Loucy (cell line): ENCODE results near the gene ATOH8.

Experiments
- H2AFZ ChIP-seq: fragments of 200-600 bp; sonication (generic); 2 replicates; pipeline ENCODE4 v1.6.0; 2016; ENCODE audit warnings: antibody characterized with exemption, mild to moderate bottlenecking, low read length, moderate library complexity
- H3F3A ChIP-seq: fragments of 200-600 bp; 2 replicates; pipeline ENCODE4 v1.6.0; 2016; ENCODE audit warnings: antibody characterized with exemption, low read depth, mild to moderate bottlenecking
- H3K27me3 ChIP-seq: fragments of 200-600 bp; sonication (generic); 2 replicates; pipeline ENCODE4 v1.6.1; 2014; ENCODE audit warnings: low read length, mild to moderate bottlenecking; ENCODE audit not compliant: insufficient read depth, poor library complexity, severe bottlenecking
- H3K36me3 ChIP-seq: fragments of 200-600 bp; sonication (generic); 2 replicates; pipeline ENCODE4 v1.6.1; 2016; ENCODE audit warnings: low read length; ENCODE audit not compliant: insufficient read depth
- H3K4me1 ChIP-seq: fragments of 200-600 bp; sonication (generic); 2 replicates; pipeline ENCODE4 v1.5.1; 2014; ENCODE audit warnings: low read length, mild to moderate bottlenecking; ENCODE audit not compliant: insufficient read depth, poor library complexity, severe bottlenecking
- H3K4me2 ChIP-seq: fragments of 200-600 bp; sonication (generic); 2 replicates; pipeline ENCODE4 v1.6.0; 2014; ENCODE audit warnings: antibody characterized with exemption, low read length, low read depth, mild to moderate bottlenecking; ENCODE audit not compliant: poor library complexity, severe bottlenecking
- H3K4me3 ChIP-seq: fragments of 200-600 bp; sonication (generic); 2 replicates; pipeline ENCODE4 v1.5.1; 2014; ENCODE audit warnings: low read length, mild to moderate bottlenecking, mixed read lengths; ENCODE audit not compliant: poor library complexity, severe bottlenecking
- H3K79me2 ChIP-seq: fragments of 200-600 bp; sonication (generic); 2 replicates; pipeline ENCODE4 v1.6.1; 2014; ENCODE audit warnings: low read length; ENCODE audit not compliant: insufficient read depth
- H3K9ac ChIP-seq: fragments of 200-600 bp; sonication (generic); 2 replicates; pipeline ENCODE4 v1.6.0; 2014; ENCODE audit warnings: mild to moderate bottlenecking, low read depth, low read length, moderate library complexity; ENCODE audit not compliant: poor library complexity, severe bottlenecking
- H3K9me2 ChIP-seq: fragments of 200-600 bp; sonication (generic); replicated peaks from 2 replicates; pipeline ENCODE4 v1.6.1; 2016; ENCODE audit warnings: low read depth, low read length, mixed read lengths
- H3K9me3 ChIP-seq: fragments of 200-600 bp; sonication (generic); 2 replicates; pipeline ENCODE4 v1.6.1; 2014; ENCODE audit warnings: mild to moderate bottlenecking, antibody characterized with exemption, low read length, low read depth; ENCODE audit not compliant: insufficient read depth
- H4K20me1 ChIP-seq: fragments of 200-600 bp; sonication (generic); 2 replicates; pipeline ENCODE4 v1.6.0; 2014; ENCODE audit warnings: antibody characterized with exemption, low read length, mild to moderate bottlenecking; ENCODE audit not compliant: insufficient read depth, poor library complexity, severe bottlenecking
- EZH2phosphoT487 ChIP-seq: fragments of 200-600 bp; IDR thresholded peaks from 2 replicates; pipeline ENCODE4 v1.6.1; 2018; ENCODE audit warnings: antibody characterized with exemption, mild to moderate bottlenecking, moderate library complexity, borderline replicate concordance
- TF ChIP-seq, protein P1 (sequence below): fragments of 200-600 bp; sonication (generic); conservative IDR thresholded peaks from 2 replicates; pipeline ENCODE4 v1.5.1; 2014; ENCODE audit warnings: mild to moderate bottlenecking, antibody characterized with exemption, low read length

Gene ATOH8

DNA sequence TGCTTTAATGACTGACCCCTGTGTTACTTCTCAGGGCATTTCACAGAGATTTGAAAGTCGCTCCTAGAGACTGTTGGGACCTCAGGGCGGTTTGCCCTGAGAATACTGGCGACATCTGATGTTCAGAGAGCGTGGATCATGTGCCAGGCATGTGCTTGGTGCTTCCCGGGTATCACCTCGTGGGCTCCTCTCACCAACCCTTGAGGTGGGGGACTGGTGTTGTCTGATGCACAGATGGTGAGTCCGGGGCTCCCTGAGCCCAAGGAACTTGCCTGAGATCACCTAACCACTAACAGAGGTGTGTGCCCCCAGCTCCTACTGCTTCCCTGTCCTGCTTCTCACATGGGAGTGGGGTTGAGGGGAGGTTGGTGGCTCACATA is 16.2 kb downstream of the ATOH8 start:
- H3K36me3 ChIP-seq: no peaks in the 10 kb centered on the region
- H3K4me2 ChIP-seq: no peak overlapping the region
- no peaks in the 10 kb centered on the region for H3K9me3 ChIP-seq
- no peaks in the 10 kb centered on the region for H4K20me1 ChIP-seq
- H2AFZ ChIP-seq: no peak overlapping the region
- H3F3A ChIP-seq: no peaks in the 10 kb centered on the region
- H3K79me2 ChIP-seq: no peaks in the 10 kb centered on the region
- no peak overlapping the region for H3K4me3 ChIP-seq
- no peak overlapping the region for H3K9ac ChIP-seq
- H3K9me2 ChIP-seq: no peaks in the 10 kb centered on the region
- H3K27me3 ChIP-seq: no peaks in the 10 kb centered on the region
- H3K4me1 ChIP-seq: no peaks in the 10 kb centered on the region
- TF ChIP-seq EZH2phosphoT487: no peak
- TF ChIP-seq, protein P1, sequence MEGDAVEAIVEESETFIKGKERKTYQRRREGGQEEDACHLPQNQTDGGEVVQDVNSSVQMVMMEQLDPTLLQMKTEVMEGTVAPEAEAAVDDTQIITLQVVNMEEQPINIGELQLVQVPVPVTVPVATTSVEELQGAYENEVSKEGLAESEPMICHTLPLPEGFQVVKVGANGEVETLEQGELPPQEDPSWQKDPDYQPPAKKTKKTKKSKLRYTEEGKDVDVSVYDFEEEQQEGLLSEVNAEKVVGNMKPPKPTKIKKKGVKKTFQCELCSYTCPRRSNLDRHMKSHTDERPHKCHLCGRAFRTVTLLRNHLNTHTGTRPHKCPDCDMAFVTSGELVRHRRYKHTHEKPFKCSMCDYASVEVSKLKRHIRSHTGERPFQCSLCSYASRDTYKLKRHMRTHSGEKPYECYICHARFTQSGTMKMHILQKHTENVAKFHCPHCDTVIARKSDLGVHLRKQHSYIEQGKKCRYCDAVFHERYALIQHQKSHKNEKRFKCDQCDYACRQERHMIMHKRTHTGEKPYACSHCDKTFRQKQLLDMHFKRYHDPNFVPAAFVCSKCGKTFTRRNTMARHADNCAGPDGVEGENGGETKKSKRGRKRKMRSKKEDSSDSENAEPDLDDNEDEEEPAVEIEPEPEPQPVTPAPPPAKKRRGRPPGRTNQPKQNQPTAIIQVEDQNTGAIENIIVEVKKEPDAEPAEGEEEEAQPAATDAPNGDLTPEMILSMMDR: no peak; the same call in 1 of the 2 replicates

DNA sequence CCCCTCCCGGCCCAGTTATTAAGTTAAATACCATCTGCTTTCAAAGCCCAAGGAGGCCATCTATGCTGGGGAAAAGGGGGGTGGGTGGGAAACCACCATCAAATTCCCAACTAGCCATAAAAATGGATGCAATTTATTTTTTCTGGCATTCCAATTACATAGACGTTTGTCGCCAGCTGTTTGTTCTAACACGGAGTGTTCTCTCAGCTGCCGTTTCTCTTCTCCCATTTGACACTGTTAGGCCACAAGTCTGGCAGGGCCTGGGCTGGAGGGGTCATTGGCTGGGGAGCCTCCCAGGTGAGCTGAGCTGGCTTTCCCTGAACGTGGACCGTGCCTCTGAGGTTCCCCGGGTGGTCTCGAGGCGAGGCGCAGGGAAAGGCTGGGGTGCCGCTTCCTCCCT is 16.6 kb downstream of the ATOH8 start:
- H4K20me1 ChIP-seq: no peaks in the 10 kb centered on the region
- no peak for TF ChIP-seq EZH2phosphoT487
- TF ChIP-seq, protein P1: no peak
- H3K27me3 ChIP-seq: no peaks in the 10 kb centered on the region
- no peaks in the 10 kb centered on the region for H3F3A ChIP-seq
- no peaks in the 10 kb centered on the region for H3K4me1 ChIP-seq
- no peak overlapping the region for H2AFZ ChIP-seq
- no peaks in the 10 kb centered on the region for H3K9me3 ChIP-seq
- H3K9me2 ChIP-seq: no peaks in the 10 kb centered on the region
- H3K79me2 ChIP-seq: no peaks in the 10 kb centered on the region
- H3K4me2 ChIP-seq: no peak overlapping the region
- no peak overlapping the region for H3K9ac ChIP-seq
- H3K4me3 ChIP-seq: no peak overlapping the region
- H3K36me3 ChIP-seq: no peaks in the 10 kb centered on the region

DNA sequence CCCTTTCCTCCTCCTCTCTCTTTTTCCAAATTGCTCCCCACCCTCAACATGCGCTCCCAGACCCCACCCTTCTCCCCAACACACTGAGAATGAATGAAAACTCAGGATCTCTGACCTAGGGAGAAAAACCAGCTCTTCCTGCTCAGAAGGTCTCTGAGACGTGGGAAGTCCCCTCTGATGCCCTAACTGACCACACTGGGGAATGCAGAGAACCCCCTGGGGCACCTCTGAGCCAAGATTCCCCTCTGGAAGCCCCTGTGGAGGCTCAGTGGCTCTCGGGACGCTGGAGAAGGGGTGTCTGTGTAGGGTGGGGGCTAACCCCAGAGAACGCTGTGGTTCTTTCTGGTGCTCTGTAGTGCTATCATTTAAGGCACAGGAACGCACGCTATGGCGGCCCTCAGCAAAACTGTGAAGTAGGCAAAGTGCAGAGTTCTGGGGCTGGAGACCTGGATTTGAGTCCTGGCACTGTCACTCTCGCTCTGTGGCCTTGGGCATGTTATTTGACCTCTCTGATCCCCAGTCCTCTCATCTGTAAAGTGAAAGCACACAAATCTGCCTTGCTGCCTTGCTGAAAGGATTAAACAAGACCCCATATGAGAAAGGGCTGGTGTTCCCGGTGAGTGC is 17.1 kb downstream of the ATOH8 start:
- Histone ChIP-seq H3K27me3 (no peaks in the 10 kb centered on the region), H3F3A (no peaks in the 10 kb centered on the region), H3K4me3 (no peak overlapping the region), H3K9ac (no peak overlapping the region), H2AFZ (no peak overlapping the region), H3K4me1 (no peaks in the 10 kb centered on the region), H3K79me2 (no peaks in the 10 kb centered on the region), H3K9me3 (no peaks in the 10 kb centered on the region), H3K4me2 (no peak overlapping the region), H3K36me3 (no peaks in the 10 kb centered on the region), H4K20me1 (no peaks in the 10 kb centered on the region), H3K9me2 (no peaks in the 10 kb centered on the region)
- TF ChIP-seq, protein P1: no peak
- no peak for TF ChIP-seq EZH2phosphoT487
